Stimulated activated naive CD4-positive, alpha-beta T cell (primary cell): ENCODE data around the gene MRTFA.

ENCODE experiments used
- DNase-seq, 6 experiments: peaks; one replicate each; lab custom pipeline; 2025; lab: John Stamatoyannopoulos, UW

Gene MRTFA

DNA sequence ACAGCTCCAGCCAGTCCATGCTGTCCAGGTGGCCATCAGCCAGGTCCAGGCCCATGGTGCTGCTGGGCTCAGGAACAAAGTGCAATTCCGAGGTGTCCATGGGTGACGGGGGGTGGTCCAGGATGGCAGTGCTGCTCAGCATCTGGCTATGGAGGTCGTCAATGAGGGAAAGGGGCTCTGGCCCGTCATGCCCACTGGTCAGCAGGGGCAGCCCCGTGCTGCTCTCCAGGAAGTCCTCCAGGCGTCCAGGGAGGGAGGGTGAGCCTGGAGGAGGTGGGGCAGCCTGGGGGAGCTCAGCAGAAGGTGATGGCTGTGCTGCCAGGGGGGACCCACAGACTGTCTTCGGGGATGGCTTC, 225.0 kb downstream of the MRTFA start:
- no peak for DNase-seq

DNA sequence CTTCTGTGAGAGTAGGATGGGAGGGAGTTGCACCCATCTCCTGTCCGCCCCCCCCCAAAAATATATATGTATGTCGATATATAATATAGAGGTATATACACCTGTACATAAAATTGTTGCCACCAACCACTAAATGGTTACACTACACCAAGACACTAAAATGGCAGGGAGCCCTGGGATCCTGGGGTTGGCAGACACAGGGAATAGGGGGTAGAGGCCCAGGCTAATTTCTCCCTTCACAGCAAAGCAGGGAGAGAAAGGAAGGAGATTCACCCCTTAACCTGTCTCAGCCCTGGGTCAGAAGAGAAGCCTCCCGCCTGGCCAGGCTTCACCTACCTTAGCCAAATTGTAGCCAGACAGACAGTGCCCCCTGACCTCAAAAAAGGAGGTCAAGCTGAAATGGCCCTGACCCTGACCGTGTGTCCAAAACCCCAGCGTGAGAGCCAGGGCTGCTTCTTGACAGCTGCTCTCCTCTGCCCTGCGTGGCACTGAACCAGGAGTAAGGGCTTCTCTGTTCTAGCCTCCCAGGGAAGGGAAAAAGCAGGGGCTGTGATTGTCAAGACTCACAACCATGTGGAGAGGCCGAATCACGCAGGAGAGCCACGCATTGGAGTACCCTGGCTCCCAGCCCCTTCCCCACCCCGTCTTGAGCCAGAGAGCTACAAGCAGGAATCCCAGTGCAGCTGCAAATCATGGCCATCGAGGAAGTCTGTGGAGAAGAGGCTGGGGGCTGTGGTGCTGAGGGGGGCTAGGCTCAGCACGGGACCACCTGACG, 225.6 kb downstream of the MRTFA start:
- no peak for DNase-seq

- DNase-seq = no peak
Observed at GRCh38 chr22:40410272-40410671, 226.2 kb downstream of the MRTFA start.

GRCh38 chr22:40409613-40410113, 226.9 kb downstream of the MRTFA start:
- DNase-seq = no peak

DNA sequence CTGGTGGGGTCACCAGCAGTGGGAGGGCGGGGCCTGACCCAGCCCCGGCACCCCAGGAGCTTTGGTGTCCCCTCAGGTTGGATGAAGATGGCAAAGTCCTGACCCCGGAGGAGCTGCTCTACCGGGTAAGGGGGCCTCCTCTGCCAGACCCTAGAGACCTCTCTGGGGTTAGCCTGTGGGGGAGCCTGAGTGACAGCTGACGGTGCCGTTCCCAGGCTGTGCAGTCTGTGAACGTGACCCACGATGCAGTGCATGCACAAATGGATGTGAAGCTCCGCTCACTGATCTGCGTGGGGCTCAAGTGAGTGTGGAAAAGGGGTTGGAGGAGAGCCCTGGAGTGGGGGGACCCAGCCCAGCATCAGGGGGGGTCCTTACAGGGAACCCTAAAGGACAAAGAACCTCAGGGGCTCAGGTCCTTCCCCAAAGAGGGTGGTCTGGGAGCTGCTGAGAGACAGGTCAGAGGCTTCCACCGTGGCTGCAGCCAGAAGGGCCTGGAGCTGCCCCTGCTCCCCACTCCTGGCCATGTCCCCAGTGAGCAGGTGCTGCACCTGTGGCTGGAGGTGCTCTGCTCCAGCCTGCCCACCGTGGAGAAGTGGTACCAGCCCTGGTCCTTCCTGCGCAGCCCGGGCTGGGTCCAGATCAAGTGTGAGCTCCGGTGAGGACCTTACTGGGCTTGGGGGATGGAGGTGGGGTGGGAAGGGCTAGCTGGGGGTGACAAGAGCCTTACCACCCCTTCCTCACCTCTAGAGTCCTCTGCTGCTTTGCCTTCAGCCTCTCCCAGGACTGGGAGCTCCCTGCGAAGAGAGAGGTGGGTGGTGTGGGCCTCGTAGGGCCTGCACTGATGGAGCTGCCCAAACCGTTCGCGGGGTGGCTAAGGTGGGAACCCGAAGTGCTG, 227.6 kb downstream of the MRTFA start:
- DNase-seq = no peak

- DNase-seq = no peak
Observed at GRCh38 chr22:40407831-40408717, 228.4 kb downstream of the MRTFA start.

DNA sequence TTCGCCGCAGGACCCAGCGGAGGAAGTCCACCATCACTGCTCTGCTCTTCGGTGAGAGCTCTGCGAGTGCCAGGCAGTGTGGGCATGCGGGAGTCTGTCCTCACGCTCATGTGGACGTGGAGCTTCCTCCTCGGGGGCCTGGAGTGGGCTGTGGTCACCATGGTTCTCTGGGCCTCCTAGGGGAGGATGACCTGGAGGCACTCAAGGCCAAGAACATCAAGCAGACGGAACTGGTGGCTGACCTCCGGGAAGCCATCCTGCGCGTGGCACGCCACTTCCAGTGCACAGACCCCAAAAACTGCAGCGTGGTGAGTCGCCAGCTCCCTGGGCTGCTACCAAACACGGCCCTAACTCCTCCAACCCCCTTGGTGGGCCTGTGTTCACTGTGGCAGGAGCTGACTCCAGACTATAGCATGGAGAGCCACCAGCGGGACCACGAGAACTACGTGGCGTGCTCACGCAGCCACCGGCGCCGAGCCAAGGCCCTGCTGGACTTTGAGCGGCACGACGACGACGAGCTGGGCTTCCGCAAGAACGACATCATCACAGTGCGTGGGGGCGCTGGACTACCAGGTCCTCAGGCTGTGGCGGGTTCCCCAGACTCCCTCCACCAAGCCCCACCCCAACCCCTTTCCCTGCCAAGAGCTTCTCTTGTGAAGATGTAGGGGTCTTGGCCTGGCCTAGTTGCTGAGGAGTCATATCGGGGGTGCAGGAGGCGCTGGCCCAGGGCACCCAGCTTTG, 229.3 kb downstream of the MRTFA start:
- no peak for DNase-seq

DNA sequence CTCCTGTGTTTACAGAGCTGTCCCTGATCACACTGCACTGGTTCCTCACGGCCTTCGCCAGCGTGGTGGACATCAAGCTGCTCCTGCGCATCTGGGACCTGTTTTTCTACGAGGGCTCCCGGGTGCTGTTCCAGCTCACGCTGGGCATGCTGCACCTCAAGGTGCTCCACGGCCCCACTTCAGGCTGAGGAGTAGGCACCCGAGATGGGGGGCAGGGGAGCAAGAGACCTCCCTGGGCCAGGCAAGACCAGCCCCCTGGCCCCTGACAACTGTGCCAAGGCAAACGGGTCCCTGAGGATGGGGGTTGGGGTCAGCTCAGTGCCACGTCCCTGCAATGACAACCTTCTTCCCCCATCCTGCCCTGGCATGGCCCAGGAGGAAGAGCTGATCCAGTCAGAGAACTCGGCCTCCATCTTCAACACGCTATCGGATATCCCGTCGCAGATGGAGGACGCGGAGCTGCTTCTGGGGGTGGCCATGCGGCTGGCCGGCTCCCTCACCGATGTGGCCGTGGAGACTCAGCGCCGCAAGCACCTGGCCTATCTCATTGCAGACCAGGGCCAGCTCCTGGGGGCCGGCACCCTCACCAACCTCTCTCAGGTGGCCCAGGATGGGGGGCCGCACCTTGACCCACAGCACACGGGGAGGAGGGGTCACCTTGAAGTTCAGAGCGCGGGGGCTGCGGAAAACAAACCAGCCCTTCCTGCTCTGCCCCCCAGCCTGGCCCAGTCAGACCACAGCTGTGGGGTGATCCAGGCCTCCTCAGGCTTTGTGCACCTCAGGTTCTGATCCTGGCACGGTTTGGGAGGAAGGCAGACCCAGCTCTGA, 230.2 kb downstream of the MRTFA start:
- DNase-seq = no peak

DNA sequence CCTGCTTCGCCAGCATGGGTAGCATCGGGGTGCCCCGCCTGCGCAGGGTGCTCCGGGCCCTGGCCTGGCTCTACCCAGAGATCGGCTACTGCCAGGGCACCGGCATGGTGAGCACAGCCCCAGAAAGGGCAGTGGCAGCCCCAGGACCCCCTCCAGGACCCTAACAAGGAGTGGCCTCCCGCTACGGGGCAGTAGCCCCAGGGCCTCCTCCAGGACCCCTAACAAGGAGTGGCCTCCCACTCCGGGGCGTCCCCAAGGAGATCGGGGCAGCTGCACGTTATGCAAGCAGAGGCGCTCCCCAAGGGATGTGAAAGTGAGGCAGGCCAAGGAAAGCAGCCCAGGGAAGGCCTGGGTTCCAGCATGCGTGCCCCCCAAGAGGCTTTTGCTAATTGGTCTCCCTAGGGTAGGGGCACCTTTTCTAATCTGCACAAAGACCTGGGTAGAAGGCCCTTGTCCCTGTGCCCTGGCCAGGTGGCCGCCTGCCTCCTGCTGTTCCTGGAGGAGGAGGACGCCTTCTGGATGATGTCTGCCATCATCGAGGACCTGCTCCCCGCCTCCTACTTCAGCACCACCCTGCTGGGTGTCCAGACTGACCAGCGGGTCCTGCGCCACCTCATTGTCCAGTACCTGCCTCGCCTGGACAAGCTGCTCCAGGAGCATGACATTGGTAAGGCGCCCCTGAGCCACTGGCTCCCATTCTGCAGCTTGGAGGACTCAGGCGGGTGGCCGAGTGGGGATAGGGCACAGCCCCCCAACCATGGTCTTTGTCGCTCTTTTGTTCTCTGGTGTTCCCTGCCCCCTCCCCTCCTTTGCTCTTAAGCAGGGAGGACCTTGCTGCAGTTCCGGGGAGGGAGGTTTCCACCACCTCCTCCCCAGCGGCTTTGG, 231.1 kb downstream of the MRTFA start:
- DNase-seq = no peak

DNA sequence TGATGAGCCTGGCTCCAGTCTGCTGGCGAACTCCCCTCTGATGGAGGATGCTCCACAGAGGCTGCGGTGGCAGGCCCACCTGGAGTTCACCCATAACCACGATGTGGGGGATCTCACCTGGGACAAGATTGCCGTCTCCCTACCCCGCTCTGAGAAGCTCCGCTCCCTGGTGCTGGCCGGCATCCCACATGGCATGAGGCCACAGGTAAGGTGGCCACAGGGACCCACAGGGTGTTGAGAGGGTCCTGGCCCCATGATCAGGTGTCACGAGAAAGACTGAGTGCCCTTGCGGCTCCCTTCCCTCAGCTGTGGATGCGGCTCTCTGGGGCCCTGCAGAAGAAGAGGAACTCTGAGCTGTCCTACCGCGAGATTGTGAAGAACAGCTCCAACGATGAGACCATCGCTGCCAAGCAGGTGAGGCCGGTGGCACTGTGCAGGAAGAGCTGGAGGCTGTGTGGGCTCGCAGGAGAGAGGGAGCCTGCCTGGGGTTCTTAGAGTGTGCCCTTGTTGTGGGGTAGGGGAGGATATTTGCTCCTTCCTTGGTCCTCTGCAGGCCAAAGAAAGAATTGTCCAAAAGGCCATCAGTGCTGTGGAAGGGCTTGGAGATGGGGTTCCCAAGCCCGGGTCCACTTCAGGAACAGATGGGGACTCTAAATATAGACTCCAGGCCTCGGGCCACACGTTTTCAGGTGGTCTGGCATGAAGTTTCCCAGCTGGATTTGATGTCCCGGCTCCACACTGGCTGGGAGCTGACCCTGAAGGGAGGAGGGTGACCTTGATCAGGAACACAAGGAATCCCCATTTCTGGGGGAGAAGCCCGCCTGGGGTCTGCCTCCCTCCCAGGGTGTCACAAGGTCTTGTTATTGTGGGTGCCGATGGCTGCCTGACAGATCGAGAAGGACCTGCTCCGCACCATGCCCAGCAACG, 232.0 kb downstream of the MRTFA start:
- no peak for DNase-seq

GRCh38 chr22:40403651-40404050, 232.9 kb downstream of the MRTFA start:
- DNase-seq = no peak

DNA sequence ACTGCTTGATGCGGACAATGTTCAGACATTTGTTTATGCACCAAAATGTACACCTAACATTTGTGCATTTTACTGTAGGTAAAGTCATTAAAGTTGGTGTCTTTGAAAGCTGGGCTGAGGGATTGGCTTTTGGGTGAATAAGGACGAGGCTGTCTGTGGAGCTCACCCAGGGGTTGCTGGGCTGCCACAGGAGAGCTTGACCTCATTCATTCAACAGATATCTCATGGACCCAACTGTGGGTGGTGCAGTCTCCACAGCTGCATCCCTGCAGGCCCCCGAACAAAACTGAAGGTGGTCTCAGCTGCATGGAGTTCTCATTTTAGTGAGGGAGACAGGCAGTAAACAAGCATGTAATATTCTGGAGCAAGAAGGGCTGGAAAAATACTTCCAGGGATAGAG, 233.4 kb downstream of the MRTFA start:
- no peak for DNase-seq

DNA sequence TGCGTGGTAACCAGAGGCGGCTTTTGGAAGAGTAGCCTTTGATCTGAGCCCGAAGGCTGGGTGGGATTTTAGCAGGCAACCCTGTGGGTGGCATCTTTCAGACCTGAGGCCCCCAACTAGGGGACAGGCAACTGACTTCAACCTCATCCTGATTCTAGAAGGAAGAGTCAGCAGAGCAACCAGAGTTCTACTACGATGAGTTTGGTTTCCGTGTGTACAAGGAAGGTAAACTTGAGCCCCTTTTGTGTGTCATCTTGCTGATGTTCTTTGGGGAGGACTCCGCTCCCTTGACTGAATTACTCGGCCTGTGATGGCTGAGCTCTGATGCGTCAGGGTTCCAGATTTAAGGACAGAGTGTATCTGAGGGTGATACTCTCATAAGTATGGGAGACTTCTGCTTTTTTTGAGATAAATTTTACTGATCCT, 234.5 kb downstream of the MRTFA start:
- no peak for DNase-seq

DNA sequence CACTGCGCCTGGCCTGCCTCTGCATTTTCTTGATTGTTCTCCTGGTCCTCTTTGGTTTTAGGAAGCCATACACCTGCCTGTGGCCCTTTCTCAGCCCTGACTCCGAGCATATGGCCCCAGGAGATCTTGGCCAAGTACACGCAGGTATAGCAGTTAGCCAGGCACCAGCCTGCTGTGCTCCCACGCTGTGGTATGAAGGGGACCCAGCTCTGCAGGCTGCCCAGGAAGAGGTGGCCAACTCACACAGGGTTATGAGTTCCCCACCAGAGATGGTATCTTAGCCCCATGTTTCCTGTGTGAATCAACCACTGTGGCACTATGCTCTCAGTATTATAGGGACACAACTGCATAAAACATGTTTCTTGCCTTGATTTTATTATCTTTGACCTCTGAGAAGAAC, 235.0 kb downstream of the MRTFA start:
- DNase-seq = peak in 1 of 6 experiments; percentile 25

DNA sequence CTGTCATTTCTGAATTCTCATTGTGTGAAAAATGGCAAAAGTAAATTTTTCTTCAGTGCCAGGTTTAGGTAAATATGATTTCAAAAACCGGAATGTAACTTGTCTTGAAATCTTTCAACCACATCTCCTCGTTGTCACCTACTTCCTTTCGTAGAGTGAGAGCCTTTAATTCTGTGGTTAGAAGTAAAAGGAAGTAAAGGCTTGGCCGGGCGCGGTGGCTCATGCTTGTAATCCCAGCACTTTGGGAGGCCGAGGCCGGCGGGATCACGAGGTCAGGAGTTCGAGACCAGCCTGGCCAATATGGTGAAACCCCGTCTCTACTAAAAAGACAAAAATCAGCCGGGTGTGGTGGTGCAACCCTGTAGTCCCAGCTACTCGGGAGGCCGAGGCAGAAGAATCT, 236.4 kb downstream of the MRTFA start:
- DNase-seq = peak; percentile 19 to 66 (median 56)

DNA sequence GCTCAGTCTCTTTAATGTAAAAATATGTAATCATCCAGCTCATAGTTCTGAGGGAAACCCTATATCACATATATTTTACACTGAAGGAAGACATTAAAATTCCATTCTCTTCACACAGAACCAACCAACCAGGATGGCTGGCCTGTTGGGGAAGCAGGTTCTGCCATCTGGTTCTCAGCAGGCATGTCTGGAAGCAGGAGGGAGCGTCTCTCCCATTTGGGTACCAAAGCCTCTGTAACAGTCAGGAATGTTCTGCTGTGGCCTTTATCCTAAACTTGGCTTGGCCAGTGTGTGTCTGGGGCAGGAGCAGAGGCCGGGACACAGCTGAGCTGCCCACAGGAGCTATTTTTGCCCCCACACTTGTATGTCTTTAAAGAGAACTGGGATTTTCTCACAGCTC, 236.9 kb downstream of the MRTFA start:
- no peak for DNase-seq

DNA sequence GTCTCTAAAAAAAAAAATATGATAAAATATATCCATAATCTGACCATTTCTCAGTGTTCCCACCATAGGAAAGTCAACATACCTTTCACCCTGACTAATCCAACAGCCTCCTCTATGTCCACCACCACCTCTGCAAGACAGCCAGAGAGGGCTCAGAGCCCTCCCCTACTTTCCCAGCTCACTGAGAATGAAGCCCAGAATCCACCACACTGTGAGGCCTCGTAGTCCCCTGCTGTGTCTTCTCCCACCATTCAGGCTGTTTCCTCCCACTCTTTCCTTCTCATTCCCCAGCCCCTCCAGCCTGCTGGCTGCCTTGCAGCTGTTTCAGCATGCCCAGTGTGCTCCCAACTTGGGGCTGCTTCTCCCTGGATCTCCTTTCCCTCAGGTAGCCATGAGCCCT, 239.1 kb downstream of the MRTFA start:
- no peak for DNase-seq

DNA sequence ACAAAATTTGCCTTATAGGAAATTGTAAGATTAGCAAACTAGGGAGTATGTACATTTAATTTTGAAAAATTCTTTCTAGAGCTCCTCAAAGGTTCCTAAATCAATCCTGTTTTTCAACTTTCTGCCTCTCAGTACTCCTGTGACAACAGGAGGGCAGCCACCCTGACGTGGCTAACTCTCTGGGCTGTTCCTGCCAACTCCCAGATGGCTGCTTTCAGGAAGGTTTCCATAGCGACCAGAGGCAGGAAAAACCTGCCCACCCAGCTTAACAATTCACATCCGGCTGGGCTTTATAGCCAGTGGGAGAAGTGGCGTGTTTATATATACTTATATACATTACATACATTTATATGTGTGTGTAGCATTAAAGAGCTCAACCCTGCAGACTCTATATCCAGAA, 239.6 kb downstream of the MRTFA start:
- no peak for DNase-seq
